WTC11 (cell line): ENCODE measurements around the gene TRIM13. TPM values are rescaled to one million over a fixed set of nuclear protein-coding genes. Genes with fewer than 3 reads are reported as not detected.

Experiments used
- ATAC-seq: fragments of 200-7000 bp; cut with Tn5 transposase; 2 replicates; pipeline ENCODE4 v1.10.0; 2021; ENCODE audit warnings: mild to moderate bottlenecking, moderate library complexity
- CTCF ChIA-PET: fragments of 300-600 bp; sonication (Branson Sonifier 250); formaldehyde crosslinking; loops from one replicate; lab custom pipeline; 2021; ENCODE audit warnings: antibody characterized with exemption; lab: Charles Lee
- POLR2A ChIA-PET: fragments of 350-600 bp; sonication (Branson Sonifier 250); formaldehyde crosslinking; loops from one replicate; lab custom pipeline; 2021; ENCODE audit warnings: antibody characterized with exemption; lab: Charles Lee
- DNase-seq: peaks from one replicate; pipeline ENCODE4 v3.0.0; 2021; ENCODE audit warnings: low spot score
- H3K27ac Mint-ChIP-seq: 2 replicates; pipeline ENCODE4 v1.8.0; 2021; ENCODE audit warnings: mixed read lengths
- H3K27me3 Mint-ChIP-seq: 2 replicates; pipeline ENCODE4 v1.8.0; 2021; ENCODE audit warnings: low read depth, mild to moderate bottlenecking, moderate library complexity, mixed read lengths
- H3K36me3 Mint-ChIP-seq: 2 replicates; pipeline ENCODE4 v1.8.0; 2021; ENCODE audit warnings: mixed read lengths
- H3K4me1 Mint-ChIP-seq: 2 replicates; pipeline ENCODE4 v1.8.0; 2022; ENCODE audit warnings: mixed read lengths
- H3K4me3 Mint-ChIP-seq: 2 replicates; pipeline ENCODE4 v1.8.0; 2021; ENCODE audit warnings: mild to moderate bottlenecking, moderate library complexity, mixed read lengths
- H3K9me3 Mint-ChIP-seq: 2 replicates; pipeline ENCODE4 v1.8.0; 2021; ENCODE audit warnings: mixed read lengths
- AR ChIP-seq: fragments of 250-450 bp; sonication (Bioruptor Pico); IDR thresholded peaks from 2 replicates; pipeline ENCODE4 v1.9.0; 2021; ENCODE audit warnings: mild to moderate bottlenecking
- GTF2I ChIP-seq: fragments of 250-450 bp; sonication (Bioruptor Pico); conservative IDR thresholded peaks from 2 replicates; pipeline ENCODE4 v1.4.0; 2021; ENCODE audit warnings: mild to moderate bottlenecking
- IRF1 ChIP-seq: sonication (generic); formaldehyde crosslinking; IDR thresholded peaks from 2 replicates; pipeline ENCODE4 v1.8.0; 2023; ENCODE audit warnings: missing genetic modification reagents
- IRF2 ChIP-seq: sonication (generic); formaldehyde crosslinking; IDR thresholded peaks from 2 replicates; pipeline ENCODE4 v1.8.0; 2022; ENCODE audit warnings: low read depth, missing genetic modification reagents, borderline replicate concordance
- JAZF1 ChIP-seq: fragments of 250-450 bp; sonication (Bioruptor Pico); IDR thresholded peaks from 2 replicates; pipeline ENCODE4 v1.9.0; 2021; ENCODE audit warnings: moderate library complexity, mild to moderate bottlenecking, inconsistent platforms
- MLX ChIP-seq: sonication (generic); formaldehyde crosslinking; IDR thresholded peaks from 2 replicates; pipeline ENCODE4 v1.8.1; 2023; ENCODE audit warnings: mild to moderate bottlenecking, missing genetic modification reagents, moderate library complexity
- MXD4 ChIP-seq: fragments of 250-450 bp; sonication (Bioruptor Pico); IDR thresholded peaks from 2 replicates; pipeline ENCODE4 v1.8.0; 2021; ENCODE audit warnings: mild to moderate bottlenecking, moderate library complexity, borderline replicate concordance
- NFYB ChIP-seq: sonication (generic); formaldehyde crosslinking; conservative IDR thresholded peaks from 2 replicates; pipeline ENCODE4 v1.8.0; 2022; ENCODE audit warnings: low read depth, missing genetic modification reagents
- NR2C2 ChIP-seq: sonication (generic); formaldehyde crosslinking; IDR thresholded peaks from 2 replicates; pipeline ENCODE4 v1.8.0; 2022; ENCODE audit warnings: mild to moderate bottlenecking, missing genetic modification reagents
- NR3C1 ChIP-seq: sonication (generic); formaldehyde crosslinking; conservative IDR thresholded peaks from 2 replicates; pipeline ENCODE4 v1.8.1; 2023; ENCODE audit warnings: low read depth, mild to moderate bottlenecking, missing genetic modification reagents
- OVOL2 ChIP-seq: fragments of 250-450 bp; sonication (Bioruptor Pico); IDR thresholded peaks from 2 replicates; pipeline ENCODE4 v1.9.0; 2021; ENCODE audit warnings: mild to moderate bottlenecking, borderline replicate concordance
- SP1 ChIP-seq: sonication (generic); formaldehyde crosslinking; conservative IDR thresholded peaks from 2 replicates; pipeline ENCODE4 v1.8.1; 2022; ENCODE audit warnings: missing genetic modification reagents
- ZNF121 ChIP-seq: sonication (generic); formaldehyde crosslinking; IDR thresholded peaks from 2 replicates; pipeline ENCODE4 v1.8.0; 2023; ENCODE audit warnings: missing genetic modification reagents
- ZNF263 ChIP-seq: sonication (generic); formaldehyde crosslinking; IDR thresholded peaks from 2 replicates; pipeline ENCODE4 v1.8.1; 2022; ENCODE audit warnings: low read depth, mild to moderate bottlenecking, moderate library complexity, missing genetic modification reagents
- ZSCAN18 ChIP-seq: fragments of 250-450 bp; sonication (Bioruptor Pico); IDR thresholded peaks from 2 replicates; pipeline ENCODE4 v2.1.2; 2022; ENCODE audit warnings: mild to moderate bottlenecking, moderate library complexity
- total RNA-seq: library from RNA; stranded (reverse); gene quantifications from 3 replicates; pipeline ENCODE4 v1.2.3, GENCODE V29; 2021

The TRIM13 gene
- total RNA-seq, 1 experiment from 2014 or later, result 27.5 TPM

GRCh38 chr13:49997955-49998354 is 1.1 kb downstream of the TRIM13 start:
- ChIA-PET POLR2A (interaction anchor here (1.0 to 3.9 kb wide), 9 partner anchors 13 to 307 kb away, joined by 3 to 52 read pairs (median 7); partner anchors contain the start of genes EBPL, KCNRG, KPNA3 and SPRYD7), CTCF (interaction anchor here (0.5 to 3.4 kb wide), 33 partner anchors 17 to 1306 kb away, joined by 3 to 49 read pairs (median 5); partner anchors contain the start of genes EBPL, KCNRG and SPRYD7)
- H3K9me3 Mint-ChIP-seq, result no peaks in the 10 kb centered on the region
- H3K36me3 Mint-ChIP-seq, result peaks cover 12% of the 10 kb centered on the region
- no peak for DNase-seq
- H3K4me3 Mint-ChIP-seq, result peak overlapping the region; percentile 85
- ATAC-seq, result no peak
- TF ChIP-seq MLX (CRISPR knock-in tag), result no peak
- TF ChIP-seq AR (CRISPR knock-in tag), result no peak
- TF ChIP-seq NFYB, result no peak
- no peak for TF ChIP-seq ZSCAN18 (CRISPR knock-in tag)
- H3K27me3 Mint-ChIP-seq, result no peaks in the 10 kb centered on the region
- peaks cover 32% of the 10 kb centered on the region for H3K4me1 Mint-ChIP-seq
- peak overlapping the region; percentile 97 for H3K27ac Mint-ChIP-seq

- CTCF ChIA-PET, result interaction anchor here (0.7 to 3.4 kb wide), 10 partner anchors 15 to 913 kb away, joined by 3 to 49 read pairs (median 13); partner anchors contain the start of gene SPRYD7
- POLR2A ChIA-PET, result interaction anchor here (0.7 to 3.9 kb wide), 7 partner anchors 10 to 1245 kb away, joined by 3 to 52 read pairs (median 5); no protein-coding TSS in a partner anchor
- peak overlapping the region; percentile 85 for H3K4me3 Mint-ChIP-seq
- TF ChIP-seq OVOL2 (CRISPR knock-in tag), result no peak
- no peak for TF ChIP-seq NR2C2 (CRISPR knock-in tag)
- TF ChIP-seq MLX (CRISPR knock-in tag), result no peak
- TF ChIP-seq IRF2 (CRISPR knock-in tag), result no peak
- TF ChIP-seq SP1 (CRISPR knock-in tag), result no peak
- TF ChIP-seq GTF2I (CRISPR knock-in tag), result 0 out of 2 replicates have a peak, but pooled peaks have one; percentile 61
- TF ChIP-seq ZNF121 (CRISPR knock-in tag), result peak; percentile 88
- TF ChIP-seq IRF1 (CRISPR knock-in tag), result no peak
- TF ChIP-seq ZNF263, result no peak
- no peak for TF ChIP-seq NR3C1 (CRISPR knock-in tag)
- TF ChIP-seq JAZF1 (CRISPR knock-in tag), result no peak
- no peak for TF ChIP-seq MXD4
- TF ChIP-seq, all 79 proteins: peak for 2
- H3K9me3 Mint-ChIP-seq, result no peaks in the 10 kb centered on the region
- H3K36me3 Mint-ChIP-seq, result peaks cover 21% of the 10 kb centered on the region
- peak overlapping the region; percentile 97 for H3K27ac Mint-ChIP-seq
- DNase-seq (peak; percentile 66), ATAC-seq (peak; percentile 65)
- H3K4me1 Mint-ChIP-seq, result peaks cover 29% of the 10 kb centered on the region
- no peaks in the 10 kb centered on the region for H3K27me3 Mint-ChIP-seq
Observed at GRCh38 chr13:49998714-49999624, 2.1 kb downstream of the TRIM13 start.
